NT2/D1 (cell line): Measurements from ENCODE around the gene ZBTB1.

Experiments
- SUZ12 ChIP-seq: IDR thresholded peaks from 2 replicates; pipeline ENCODE4 v1.6.1; 2011; ENCODE audit not compliant: insufficient read length, insufficient read depth; ENCODE audit errors: extremely low read depth
- YY1 ChIP-seq: IDR thresholded peaks from 2 replicates; pipeline ENCODE4 v1.6.1; 2011; ENCODE audit not compliant: insufficient read length, insufficient read depth
- ZNF274 ChIP-seq: IDR thresholded peaks from 2 replicates; pipeline ENCODE4 v1.6.1; 2011; ENCODE audit warnings: mild to moderate bottlenecking, low read depth, low read length

- TF ChIP-seq SUZ12, result no peak
- TF ChIP-seq ZNF274, result no peak
- no peak for TF ChIP-seq YY1
Observed at GRCh38 chr14:64467566-64467965, 37.0 kb upstream of the ZBTB1 start.
